Epithelial cell of proximal tubule (primary cell): Measurements from ENCODE around the gene MYF6. TPM values are rescaled to one million over a fixed set of nuclear protein-coding genes. Genes with fewer than 3 reads are reported as not detected.

Experiments
- DNase-seq: peaks from one replicate; pipeline ENCODE4 v3.0.0-alpha.2; 2011; ENCODE audit warnings: low read depth
- H3K4me3 ChIP-seq: 2 replicates; pipeline ENCODE4 v1.5.1; 2011; ENCODE audit warnings: low read depth, mild to moderate bottlenecking, low read length
- total RNA-seq: library from RNA; depleted of rRNA; stranded (reverse); fragments of >200 nt; gene quantifications from 2 replicates; pipeline ENCODE4 v1.2.3, GENCODE V29; 2015
- TF ChIP-seq, protein P1 (sequence below): conservative IDR thresholded peaks from 2 replicates; pipeline ENCODE4 v1.5.1; 2012; ENCODE audit warnings: low read depth, mild to moderate bottlenecking, low read length

The MYF6 gene
- total RNA-seq, 1 donor from 2014 or later: not detected

DNA sequence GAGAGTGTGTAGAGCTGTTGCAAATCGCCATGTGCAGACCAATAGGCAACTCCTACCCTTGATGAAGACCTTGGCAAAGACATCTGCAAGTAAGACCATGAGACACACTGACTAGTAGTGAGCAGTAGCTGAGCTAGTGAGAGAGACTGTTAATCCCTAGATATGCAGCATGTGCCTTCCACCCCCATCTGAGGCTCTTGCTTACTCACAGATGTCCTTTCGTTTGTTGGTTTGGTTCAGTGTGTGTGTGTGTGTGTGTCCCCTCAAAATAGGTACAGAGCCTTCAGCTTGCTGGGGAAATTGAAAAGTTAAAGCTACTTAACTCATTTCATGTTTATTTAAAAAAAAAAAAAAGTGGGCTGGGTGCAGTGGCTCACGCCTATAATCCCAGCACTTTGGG, 46.8 kb downstream of the MYF6 start:
- TF ChIP-seq, protein P1, sequence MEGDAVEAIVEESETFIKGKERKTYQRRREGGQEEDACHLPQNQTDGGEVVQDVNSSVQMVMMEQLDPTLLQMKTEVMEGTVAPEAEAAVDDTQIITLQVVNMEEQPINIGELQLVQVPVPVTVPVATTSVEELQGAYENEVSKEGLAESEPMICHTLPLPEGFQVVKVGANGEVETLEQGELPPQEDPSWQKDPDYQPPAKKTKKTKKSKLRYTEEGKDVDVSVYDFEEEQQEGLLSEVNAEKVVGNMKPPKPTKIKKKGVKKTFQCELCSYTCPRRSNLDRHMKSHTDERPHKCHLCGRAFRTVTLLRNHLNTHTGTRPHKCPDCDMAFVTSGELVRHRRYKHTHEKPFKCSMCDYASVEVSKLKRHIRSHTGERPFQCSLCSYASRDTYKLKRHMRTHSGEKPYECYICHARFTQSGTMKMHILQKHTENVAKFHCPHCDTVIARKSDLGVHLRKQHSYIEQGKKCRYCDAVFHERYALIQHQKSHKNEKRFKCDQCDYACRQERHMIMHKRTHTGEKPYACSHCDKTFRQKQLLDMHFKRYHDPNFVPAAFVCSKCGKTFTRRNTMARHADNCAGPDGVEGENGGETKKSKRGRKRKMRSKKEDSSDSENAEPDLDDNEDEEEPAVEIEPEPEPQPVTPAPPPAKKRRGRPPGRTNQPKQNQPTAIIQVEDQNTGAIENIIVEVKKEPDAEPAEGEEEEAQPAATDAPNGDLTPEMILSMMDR: no peak
- H3K4me3 ChIP-seq: no peak overlapping the region
- no peak for DNase-seq

DNA sequence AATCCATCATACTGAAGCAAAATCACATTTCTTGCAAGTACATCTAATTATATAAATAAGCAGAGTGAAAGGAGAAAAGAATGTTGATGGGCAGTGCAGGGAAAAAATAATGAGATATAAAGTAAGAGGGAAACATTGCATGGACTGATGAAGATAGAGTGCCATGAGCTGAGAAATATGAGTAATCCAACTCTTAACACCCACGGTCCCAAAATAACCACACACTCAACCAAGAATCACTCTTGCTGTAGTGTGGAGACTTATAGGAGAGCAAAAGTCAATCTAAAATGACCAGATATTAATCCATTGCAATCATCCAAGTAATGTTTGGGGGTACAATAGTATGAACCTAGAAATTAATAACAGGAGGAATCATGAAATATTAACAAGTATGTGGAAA, 49.4 kb downstream of the MYF6 start:
- TF ChIP-seq, protein P1: no peak
- DNase-seq: no peak
- H3K4me3 ChIP-seq: no peak overlapping the region

Other genes starting within 250 kb of the MYF6 start
- gene MYF5, start 9.3 kb downstream of the MYF6 start, total RNA-seq: not detected in 2 replicates
- 2.2 and 2.3 TPM in 2 replicates for gene LIN7A, start 230.3 kb downstream of the MYF6 start, total RNA-seq